ENCODE results near the gene CST1.
"Not testable (repeated sequence)": the region's sequence is repeated elsewhere in the genome, so short reads cannot be mapped to it uniquely, and the experiment has no call there.

Gene CST1, protein sequence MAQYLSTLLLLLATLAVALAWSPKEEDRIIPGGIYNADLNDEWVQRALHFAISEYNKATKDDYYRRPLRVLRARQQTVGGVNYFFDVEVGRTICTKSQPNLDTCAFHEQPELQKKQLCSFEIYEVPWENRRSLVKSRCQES

DNA sequence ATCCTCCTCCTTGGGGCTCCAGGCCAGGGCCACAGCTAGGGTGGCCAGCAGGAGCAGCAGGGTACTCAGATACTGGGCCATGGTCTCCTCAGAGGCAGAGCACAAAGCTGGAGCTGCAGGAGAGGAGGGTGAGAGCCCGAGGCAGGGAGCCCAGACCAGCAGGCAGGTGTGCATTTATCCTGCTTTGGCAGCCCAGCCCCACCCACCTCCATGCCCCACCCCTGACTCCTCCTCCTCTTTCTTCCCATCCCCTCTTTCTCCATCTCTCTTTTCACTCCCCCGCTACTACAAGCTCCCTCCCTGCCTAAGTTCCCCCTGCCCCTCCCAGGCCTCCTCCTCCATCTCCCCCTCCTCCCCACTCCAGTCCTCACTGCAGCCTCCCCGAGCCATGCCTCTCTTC, at the start of gene CST1:
Gene CST1, minus strand, starts transcription at position 150 of the 400 bp plus-strand sequence. Its CDS starts 69 bp downstream, at position 81.
- DNase-seq (ENCODE audit: low spot score), result not testable (repeated sequence)

DNA sequence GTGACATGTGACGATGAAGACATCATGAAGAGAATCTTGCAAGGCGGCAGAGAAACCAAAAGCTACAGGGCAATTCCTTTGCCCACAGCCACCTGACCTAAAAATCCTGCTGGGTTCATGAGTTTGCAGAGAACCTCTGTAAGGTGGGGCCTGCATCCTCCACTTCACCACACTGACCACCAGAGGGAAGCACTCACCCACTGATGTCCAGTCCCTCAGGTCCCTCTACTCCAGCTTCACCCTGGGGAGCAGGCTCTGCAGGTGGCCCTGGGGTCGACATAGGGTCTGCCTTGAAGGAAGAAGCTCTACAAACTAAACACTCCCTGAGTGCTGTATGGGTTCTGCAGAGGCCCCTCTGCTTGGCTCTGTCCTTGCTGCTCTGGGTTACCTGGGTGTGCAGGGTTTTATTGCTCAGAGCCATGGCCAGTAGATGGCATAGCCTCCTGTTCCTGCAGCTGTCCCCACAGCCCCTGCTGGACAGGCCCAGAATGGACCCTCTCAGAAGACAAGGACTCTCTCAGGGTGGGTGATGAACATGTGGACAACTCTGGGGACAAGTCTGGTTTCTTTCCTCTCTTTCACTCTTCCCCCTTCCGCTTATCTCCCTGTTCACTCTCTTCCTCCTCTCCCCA, 48.6 kb upstream of the CST1 start:
- DNase-seq (ENCODE audit: low spot score), result not testable (repeated sequence)

DNA sequence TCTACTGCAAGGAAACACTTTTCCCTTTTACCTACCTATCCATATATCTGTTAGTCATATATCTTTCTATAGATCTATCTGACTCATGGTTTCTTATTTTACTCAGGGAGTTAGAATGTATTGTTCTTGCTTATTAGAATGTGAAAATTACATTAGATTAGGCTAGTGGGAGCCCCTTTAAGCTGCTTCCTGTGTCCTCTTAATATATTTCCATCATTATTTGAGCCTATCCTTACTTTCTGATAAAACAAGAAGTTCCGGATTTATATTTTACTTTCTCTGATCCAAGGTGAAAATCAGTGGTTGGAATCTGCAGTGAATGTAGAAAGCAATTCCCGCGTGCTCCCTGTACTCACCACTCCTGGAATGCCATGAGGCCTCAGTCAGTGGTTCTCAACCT, 44.8 kb upstream of the CST1 start:
- no peak for DNase-seq (ENCODE audit: low spot score)

DNA sequence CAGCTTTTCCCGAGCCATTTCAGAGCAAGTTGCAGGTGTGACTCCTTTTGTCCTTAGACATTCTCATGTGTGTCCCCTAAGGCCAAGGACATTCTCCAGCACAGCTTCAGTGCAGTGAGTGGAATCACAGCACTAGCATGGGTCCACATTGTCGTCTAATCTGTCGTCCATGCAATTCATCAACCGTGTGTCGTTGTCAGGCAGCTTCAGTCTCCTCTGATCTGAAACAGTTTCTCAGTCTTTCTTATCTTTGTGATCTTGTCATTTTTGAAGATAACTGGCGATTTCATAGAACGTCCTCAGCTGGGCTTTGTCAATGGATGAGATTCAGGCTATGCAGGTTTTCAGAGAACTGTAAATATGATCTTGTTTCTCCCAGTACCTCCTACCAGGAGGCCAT, 44.1 kb upstream of the CST1 start:
- DNase-seq (ENCODE audit: low spot score), result no peak

DNA sequence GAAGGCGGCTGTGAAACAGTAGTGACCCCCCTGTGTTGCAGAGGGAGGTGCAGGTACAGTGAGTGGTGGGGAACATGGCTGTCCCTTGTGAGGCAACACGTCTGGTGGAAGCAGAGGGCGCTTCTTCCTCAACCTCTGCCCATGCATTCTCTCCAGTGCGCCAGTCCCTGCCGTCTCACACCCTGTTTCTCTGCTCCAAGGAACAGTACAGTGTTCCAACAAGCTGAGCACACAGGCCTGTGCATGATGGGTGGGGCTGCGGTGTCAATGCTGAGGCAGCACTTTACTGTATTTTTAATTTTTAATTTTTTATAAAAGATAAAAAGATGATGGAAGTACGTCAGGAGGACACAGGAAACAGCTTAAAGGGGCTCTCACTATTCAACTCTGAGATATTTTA, 43.3 kb upstream of the CST1 start:
- no peak for DNase-seq (ENCODE audit: low spot score)

DNA sequence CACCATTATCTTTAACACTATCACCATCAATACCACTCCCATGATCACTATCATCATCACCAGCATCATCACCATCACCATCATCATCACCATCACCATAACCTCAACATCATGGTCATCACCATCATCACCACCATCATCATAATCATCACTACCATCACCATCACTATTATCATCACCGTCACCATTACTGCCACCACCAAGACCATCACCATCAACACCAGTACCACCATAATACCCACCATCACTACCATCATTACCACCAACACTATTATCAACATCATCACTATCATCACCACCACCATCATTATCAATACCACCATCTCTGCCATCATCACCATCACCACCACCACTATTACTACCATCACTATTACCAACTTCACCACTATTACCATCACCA, 32.7 kb upstream of the CST1 start:
- no peak for DNase-seq (ENCODE audit: low spot score)

DNA sequence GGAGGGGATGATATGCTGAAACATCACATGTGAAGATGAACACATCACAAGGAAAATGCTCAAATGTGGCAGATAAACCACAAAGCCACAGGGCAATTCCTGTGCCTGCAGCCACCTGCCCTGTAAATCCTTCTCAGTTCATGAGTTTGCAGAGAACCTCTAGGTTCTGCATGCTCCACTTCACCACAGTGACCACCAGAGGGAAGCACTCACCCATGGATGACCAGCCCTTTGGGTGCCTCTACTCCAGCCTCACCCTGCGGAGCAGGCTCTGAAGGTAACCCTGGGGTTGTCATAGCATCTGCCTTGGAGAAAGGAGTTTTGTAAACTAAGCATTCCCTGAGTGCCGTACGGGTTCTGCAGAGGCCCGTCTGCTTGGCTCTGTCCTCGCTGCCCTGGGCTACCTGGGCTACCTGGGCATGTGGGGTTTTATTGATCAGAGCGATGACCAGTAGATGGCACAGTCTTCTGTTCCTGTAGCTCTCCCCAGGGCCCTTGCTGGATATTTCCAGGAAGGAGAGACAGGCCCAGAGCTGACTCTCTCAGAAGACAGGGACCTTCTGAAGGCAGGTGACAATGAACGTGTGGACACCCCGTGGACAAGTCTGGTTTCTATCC, 31.7 kb upstream of the CST1 start:
- DNase-seq (ENCODE audit: low spot score), result no peak

DNA sequence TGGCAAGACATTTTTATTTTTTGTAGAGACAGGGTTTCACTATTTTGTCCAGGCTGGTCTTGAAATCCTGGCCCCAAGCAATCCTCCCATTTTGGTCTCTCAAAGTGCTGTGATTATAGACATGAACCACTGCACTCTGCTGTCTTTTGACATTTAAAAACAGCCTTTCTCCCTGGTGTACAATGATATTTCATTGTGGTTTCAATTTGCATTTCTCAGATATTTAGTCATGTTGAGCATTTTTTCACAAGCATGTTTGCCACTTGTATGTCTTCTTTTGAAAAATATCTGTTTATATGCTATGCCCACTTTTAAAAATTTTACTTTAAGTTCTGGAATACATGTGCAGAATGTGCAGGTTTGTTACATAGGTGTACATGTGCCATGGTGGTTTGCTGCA, 27.9 kb upstream of the CST1 start:
- not testable (repeated sequence) for DNase-seq (ENCODE audit: low spot score)

DNA sequence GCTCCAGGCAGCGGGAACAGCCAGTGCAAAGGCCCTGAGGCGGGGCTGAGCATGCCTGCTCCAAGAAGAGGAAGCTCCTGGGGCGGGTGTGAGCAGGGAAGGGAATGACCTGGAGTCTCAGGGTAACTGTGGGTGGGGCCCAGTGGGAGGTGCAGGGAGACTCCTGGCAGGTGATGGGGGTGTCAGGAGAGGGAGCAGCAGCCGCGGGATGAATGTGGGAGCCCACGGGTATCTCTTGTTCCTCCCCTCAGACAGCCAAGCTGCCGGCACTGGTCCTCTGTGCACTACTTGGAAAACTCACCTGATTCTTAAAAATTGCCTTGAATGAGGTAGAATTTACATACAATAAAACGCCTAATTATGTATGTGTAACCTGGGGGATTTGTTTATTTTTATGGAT, 26.6 kb upstream of the CST1 start:
- DNase-seq (ENCODE audit: low spot score), result not testable (repeated sequence)

DNA sequence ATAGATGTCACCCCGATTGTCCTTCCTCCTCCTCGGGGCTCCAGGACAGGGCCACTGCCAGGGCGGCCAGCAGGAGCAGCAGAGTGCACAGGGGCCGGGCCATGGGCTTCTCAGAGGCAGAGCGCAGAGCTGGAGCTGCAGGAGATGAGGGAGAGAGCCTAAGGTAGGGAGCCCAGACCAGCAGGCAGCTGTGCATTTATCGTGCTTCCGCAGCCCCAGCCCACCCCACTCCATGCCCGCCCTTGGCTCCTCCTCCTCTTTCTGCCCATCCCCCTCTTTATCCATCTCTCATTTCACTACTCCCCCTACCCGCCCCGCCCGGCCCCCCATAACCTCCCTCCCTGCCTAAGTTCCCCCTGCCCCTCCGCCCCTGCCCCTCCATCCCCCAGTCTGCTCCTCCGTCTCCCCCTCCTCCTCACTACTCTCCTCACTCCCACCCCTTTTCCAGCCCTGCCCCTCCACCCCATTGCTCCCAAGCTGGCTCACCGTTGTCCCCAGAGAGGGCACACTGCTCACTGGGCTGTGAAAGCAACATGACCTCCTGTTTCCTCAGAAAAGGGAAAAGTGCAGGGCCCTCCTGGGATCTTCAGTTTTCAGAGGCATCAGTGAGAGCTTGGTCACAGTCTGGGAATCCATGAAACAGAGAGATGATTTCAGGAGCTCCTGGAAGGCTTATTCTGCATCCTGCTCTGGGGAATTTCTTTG, 25.5 kb upstream of the CST1 start:
- no peak for DNase-seq (ENCODE audit: low spot score)

DNA sequence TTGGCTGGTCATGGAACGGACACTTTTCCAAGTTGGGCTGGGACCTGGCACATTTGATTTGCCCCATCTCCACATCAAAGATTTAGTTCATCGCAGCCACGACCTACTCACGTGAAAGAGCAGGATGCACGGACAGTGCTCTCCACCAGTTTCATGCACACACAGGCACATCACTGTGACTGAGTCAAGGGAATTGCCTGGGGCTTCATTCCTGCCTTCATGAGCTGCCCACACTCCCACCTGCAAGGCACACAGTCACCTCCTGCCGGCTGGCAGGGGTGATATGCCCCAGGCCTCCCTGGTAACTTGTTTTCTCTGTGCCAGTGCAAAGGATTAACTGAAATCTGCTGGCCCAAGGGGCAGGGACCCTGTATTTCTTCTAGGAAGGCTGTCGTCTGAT, 23.3 kb upstream of the CST1 start:
- DNase-seq (ENCODE audit: low spot score), result no peak

DNA sequence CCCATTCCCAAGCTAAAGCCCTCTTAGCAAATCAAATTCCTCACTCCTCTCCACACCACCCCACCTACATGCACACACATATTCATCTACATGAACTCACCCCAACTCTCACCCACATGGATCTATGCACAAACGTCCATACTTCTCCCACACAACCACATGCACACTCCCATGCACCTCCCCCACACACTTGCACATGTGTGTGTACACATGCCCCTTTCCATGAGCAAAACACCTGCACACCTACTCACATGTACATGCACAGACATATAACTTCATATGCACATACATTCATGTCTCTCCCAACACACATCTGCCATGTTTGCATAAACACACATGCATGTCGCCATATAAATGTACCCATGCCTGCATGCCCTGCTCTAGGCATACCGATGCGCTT, 22.8 kb upstream of the CST1 start:
- no peak for DNase-seq (ENCODE audit: low spot score)

DNA sequence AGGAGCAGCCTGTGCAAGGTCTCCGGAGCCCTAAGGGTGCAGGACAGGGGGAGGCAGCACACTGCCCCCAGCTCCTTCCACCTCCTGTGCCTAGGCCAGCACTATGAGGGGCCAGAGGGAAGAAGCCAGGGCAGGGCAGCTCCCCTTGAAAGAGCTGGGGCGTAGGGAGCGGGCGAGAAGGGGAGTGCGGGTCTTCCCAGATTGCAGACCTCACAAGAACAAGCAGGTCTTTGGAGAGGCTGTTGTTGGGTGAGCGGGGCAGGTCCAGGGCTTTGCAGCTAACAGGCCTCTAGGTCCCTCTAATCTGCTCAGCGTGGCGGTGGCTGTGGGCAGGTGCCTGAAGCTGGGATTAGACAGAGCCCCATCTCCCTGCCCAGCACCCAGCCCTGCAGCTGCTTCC, 22.4 kb upstream of the CST1 start:
- DNase-seq (ENCODE audit: low spot score), result no peak

DNA sequence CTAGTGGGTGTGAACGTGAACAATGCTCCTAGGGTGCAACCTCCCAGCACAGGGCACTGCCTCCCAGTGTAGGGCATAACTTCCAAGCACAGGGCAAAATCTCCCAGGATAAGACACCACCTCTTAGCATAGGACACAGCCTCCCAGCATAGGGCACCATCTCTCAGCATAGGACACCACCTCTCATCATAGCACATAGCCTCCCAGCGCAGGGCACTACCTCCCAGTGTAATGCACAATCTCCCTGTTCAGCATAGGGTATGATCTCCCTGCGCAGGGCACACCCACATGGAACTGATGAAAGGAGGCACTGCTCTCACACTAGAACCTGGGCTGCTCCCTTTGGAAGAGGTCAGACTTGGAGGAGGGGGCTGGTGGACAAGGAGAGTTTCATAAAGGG, 21.3 kb upstream of the CST1 start:
- no peak for DNase-seq (ENCODE audit: low spot score)

DNA sequence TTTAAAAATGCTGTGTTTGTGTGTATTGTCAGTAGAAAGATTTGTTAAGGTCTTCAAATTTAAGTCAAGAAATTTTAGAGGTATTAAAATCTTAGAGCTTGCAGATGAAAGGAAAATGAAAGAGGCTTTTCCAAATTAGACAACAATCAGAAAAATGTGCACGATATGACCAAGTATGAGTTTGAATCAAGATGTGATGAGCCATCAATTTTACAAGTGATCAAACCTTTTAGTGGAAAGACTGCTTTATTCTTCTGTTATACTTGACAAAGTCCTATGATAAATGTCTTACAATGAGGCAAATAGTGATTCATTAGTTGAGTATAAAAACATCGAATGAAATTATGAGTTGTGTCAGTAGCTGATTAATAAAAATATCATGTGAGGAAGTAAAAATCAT, 19.6 kb upstream of the CST1 start:
- no peak for DNase-seq (ENCODE audit: low spot score)

DNA sequence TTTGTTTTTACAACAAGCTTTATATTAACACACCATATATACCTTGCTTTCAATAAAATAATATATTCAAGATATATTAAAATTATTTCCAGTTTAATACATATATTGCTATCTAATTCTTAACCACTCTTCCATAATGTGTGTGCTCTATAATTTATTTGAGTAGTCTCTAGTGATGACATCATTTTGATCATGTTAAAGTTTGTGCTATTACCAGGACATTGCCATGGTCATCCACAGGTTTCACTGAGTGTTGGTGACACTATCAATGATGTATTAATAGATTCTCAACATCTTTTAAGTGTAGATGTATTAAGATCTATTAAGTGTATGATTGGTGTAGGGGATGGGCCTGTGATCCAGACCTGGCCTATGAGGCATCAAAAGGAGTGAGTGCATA, 17.8 kb upstream of the CST1 start:
- DNase-seq (ENCODE audit: low spot score), result not testable (repeated sequence)

DNA sequence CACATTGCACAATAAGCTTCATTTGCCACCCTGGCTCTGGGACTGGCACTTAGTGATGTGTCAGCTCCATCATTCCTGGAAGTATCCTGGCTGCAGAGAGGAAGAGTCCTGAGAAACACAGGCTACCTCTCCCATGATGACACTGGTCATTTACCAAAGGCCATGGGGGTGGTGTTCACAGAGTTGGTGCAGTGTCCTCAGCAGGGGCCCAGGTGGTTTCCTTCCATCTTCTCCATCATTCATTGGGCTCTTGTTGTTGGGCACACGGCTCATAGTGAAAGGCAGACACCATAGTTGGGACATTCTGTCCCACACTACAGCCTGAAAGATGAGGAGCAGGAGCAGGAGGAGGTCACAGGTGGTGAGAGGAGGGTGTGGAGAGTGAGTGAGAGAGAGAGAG, 15.8 kb upstream of the CST1 start:
- no peak for DNase-seq (ENCODE audit: low spot score)

DNA sequence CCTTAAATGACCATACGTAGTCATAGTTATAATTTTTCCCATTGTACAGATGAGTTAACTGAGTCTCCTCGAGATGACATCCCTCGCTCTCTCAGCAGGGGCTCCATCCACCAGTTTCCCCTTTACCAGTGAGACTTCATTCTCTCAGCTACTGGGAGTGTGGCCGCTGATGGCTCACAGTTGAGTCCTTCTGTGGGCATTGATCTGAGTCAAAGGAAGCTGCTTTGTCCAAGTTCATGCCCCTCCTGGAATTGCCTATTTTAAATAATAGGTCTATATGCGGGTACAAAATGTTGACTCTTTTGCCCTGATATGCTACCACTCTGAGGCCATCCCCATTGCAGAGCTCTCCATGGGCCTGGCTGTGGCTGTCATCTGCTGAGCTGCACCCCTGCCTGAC, 14.8 kb upstream of the CST1 start:
- no peak for DNase-seq (ENCODE audit: low spot score)

DNA sequence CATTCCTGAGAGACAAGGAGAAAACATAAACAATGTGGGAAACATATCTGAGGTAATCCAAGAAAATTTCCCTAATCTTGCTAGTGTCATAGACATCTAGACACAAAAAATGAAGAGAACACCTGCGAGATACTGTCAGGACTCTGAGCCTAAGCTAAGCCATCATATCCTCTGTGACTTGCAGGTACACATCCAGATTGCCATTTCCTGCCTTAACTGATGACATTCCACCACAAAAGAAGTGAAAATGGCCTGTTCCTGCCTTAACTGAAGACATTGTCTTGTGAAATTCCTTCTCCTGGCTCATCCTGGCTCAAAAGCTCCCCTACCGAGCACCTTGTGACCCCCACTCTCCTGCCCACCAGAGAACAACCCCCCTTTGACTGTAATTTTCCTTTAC, 13.9 kb upstream of the CST1 start:
- DNase-seq (ENCODE audit: low spot score), result not testable (repeated sequence)

DNA sequence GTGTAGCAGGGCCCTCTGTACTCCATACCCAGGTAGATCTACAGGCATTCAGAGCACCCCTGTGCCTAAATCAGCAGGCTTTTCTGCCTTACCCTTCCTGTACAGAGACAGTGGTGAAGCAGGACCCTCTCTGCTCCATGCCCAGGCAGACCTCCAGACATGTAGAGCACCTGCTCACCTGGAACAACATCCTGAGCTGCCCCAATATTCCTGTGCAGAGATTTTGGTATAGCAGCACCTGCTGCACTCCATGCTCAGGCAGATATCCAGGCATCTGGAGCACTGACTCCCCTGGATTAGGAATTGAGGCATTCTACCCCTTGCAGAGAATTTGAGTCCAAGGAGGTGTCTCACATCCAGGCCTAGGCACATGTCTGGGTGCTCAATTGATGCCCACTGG, 12.6 kb upstream of the CST1 start:
- no peak for DNase-seq (ENCODE audit: low spot score)

DNA sequence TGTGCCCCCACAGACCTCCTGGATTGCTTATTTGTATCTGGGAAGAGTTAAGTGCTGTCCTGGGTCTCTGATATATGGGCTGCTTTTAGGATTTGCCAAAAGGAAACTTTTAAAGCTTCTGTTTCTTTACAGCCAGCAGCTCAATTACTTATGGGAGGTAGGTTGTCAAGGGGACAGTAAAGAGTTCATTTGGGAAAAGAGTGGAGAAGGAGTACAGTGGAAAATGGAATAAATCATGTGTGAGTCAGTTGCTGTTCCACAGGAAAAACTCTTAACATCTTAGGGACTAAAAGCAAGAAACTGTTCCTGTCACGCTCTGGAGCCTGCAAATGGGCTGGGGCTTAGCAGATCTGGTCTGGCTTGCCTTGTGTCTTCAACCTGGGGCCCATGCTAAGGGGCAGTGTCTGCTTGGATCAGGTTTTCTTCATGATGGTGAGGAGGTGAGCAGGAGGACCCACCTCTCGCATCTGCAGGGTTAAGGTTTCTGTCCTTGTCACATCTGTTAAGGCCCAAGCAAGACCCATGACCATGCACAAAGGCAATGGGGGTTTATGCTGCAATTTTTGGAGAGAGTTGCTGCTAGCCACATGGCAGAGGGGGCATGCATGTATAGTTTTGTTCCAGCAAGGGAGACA, 8.7 kb upstream of the CST1 start:
- no peak for DNase-seq (ENCODE audit: low spot score)

DNA sequence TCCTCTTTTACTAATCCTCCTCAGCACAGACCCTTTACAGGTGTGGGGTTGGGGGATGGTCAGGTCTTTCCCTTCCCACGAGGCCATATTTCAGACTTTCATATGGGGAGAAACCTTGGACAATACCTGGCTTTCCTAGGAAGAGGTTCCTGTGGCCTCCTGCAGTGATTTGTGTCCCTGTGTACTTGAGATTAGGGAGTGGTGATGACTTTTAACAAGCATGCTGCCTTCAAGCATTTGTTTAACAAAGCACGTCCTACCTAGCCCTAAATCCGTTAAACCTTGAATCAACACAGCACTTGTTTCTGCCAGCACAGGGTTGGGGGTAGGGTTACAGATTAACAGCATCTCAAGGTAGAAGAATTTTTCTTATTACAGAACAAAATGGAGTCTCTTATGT, 6.1 kb upstream of the CST1 start:
- DNase-seq (ENCODE audit: low spot score), result not testable (repeated sequence)

DNA sequence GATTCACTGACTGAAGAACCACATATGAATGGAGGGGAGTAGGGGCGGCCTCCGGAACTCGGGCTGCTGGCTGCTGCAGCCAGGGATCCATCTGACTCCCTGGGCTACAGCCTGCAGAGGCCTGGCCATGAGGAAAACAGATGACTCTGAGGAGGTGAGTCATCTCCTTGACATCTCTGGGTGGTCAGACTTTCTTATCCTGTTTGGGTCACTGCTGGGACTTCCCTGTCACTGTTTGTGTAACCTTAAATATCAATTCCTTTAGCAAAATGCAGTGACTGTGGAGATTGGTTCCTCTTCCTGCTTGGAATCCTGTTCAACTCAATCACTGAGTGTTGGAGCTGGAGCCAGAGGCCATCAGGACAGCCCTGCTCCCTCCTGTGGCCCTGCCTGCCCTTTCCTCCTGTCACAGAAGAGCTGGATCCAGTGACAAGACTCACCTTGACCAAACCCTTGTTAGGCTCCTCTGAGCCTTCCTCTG, 4.4 kb upstream of the CST1 start:
- DNase-seq (ENCODE audit: low spot score), result not testable (repeated sequence)
